Stimulated activated CD4-positive, alpha-beta T cell treated with anti-CD3 and anti-CD28 coated beads, Interleukin-4, amount 100 ng/mL, for 4 hours (primary cell): ENCODE results near the gene DTHD1.
A peak's percentile ranks its signal among the peaks of the same experiment; 100 is the strongest.

Source experiments
- DNase-seq, 2 experiments: peaks; one replicate each; pipeline ENCODE4 v3.0.0-alpha.2; 2020

The DTHD1 gene

GRCh38 chr4:36281384-36282106 is at the start of gene DTHD1:
TSS of gene DTHD1 (plus strand) at chr4:36281616. CDS start at chr4:36281759, 143 bp downstream.
- DNase-seq, result no peak

DNA sequence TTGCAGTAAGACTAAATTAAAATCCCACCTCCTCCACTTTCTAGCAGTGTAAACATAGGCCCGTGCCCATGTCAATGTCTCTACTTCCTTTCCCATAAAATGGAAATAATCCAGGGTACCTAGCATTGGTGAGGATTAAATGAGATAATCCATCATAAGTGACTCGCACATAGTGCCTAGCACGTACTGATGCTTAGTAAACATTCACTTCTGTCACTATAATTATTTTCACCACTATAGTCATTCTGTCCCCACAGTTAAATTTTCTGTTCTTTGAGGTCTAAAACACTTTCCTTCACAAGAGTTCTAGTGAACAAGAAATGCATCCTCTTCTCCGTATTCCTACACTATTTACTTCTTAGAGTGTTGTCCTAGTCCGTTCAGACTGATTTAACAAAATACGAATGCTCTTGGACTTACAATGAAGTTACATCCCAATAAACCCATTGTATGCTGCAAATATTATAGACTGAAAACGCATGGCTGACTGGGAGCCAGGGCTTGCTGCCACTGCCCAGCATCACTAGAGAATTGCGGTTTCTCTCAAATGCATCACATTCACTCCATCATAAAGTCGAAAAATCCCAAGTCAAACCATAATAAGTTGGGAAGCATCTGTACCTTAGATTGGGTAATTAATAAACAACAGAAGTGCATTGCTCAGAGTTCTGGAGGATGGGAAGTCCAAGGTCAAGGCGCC is 47.7 kb upstream of the DTHD1 start:
- no peak for DNase-seq

GRCh38 chr4:36235306-36235705 is 46.1 kb upstream of the DTHD1 start:
- DNase-seq, result no peak

GRCh38 chr4:36236159-36236558 is 45.3 kb upstream of the DTHD1 start:
- no peak for DNase-seq

DNA sequence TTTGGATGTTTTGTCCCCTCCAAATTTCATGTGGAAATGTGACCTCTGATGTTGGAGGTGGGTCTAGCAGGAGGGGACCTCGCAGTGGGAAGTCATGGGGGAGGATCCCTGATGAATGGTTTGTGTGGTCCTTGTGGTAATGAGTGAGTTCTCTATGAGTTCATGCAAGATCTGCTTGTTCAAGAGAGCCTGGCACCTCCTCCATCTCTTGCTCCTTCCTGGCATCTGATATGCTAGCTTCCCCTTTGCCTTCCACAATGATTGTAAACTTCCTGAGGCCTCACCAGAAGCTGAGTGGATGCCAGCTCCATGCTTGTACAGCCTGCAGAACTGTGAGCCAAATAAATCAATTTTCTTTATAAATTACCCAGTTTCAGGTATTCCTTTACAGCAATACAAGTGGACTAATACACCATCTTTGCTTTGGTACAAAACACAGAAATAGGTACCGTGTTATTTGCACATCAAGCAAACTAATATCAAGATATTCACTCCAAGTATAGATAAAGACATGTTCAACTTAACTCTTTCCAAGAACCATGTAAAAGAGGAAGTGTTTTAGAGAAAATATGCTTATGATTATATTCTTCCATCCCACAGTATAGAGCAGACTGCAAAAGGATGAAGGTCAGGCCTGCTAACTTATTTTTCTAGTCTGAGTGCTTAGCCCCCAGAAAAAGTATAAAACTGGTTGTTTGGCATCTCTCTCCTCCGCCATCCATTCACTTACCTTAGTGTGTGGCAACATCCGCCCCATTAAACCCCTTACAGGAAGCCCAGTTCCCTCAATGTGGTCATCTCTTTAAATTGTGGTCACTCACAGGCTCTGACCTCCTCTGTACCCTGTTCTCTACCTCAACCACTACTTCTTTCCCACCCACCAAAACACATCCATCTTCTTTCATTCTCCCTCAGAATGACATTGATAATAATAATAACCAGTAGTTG is 43.8 kb upstream of the DTHD1 start:
- no peak for DNase-seq

GRCh38 chr4:36241771-36242170 is 39.6 kb upstream of the DTHD1 start:
- DNase-seq, result no peak

- no peak for DNase-seq
These were observed 38.6 kb upstream of the DTHD1 start for GRCh38 chr4:36242629-36243354.

DNA sequence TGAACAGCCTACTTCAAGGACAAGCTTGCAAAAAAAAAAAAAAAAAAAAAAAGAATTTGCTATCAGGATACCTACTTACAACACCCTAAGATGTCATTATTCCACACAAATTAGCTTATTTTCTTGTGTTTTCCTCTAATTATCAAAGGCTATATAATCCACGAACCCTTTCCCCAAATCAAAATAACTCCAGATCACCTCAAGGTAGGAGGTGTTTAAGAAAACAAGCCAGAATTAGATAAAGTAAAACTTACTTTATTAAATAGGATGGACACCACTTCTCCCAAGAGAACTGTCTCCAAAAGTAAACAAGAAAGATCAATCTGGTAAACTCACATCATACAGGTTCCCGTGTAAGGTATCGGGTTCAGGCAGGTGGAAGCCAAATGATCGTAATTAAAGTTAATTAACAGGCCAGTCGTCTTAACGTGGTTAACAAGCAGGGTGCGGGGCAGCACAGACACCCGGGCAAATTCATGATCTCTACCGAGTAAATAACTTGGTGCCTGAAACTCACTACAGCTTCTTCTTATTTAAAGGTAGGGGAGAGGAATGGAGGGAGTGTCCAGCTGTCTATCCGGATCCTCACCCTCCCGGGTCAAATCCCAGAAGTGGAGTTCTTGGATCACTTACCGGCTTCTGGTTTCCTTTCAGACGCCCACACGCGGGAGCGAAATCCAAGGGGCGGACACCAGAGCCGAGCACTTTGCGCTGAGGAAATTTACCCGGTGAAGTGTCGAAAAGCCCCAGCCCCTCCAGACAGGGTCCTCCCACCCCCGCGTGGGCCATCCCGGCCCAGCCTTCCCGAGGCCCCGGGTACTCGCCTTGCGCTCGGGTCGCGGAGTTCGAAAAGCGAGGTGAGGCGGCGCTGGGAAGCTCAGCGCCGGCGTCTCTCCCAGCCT is 37.8 kb upstream of the DTHD1 start:
- peak; percentile 42 to 45 for DNase-seq

DNA sequence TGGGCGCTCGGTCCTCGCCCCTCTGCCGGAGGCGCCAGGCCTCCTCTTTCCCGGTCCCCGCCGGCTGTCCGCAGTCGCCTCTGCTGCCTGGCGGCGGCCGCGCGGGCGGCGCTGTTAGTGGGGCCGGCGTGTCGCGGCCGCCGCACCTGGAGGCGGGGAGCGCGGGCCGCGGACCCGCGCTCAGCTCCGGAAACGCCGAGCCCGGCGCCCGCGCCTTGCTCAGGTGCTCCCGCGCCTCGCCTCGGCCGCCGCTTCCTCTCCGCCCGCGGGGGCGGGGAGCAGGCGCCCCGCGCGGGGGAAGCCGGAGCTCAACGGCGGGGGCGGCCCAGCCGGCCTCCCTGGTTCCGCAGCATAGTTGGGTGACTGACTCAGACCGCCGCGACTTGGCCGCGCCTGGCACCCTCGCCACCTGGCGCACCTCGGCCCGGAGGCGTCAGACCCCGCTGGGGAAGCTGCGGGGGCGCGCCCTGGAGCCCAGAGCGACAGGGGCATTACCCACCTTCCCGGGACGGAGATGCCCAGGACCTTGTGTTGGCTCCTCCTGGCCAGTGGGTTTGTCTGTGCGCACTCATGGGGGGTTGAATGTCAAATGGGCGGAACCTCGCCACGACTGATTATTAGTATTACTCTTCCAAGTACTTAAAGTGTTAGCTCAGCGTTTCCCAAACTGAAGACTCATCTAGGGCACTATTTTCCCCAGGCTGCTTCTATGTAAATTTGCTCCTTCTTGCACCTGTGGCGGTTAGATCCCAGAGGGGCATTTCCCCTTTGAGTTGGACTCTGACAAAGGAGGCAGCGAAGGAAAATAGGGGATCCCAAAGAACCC is 36.9 kb upstream of the DTHD1 start, which contains the start of gene ARAP2:
Gene ARAP2 (minus strand): TSS at position 258 of the 826 bp plus-strand sequence. CDS start 15,028 bp downstream, outside the sequence.
- DNase-seq, result peak; percentile 69 to 85

DNA sequence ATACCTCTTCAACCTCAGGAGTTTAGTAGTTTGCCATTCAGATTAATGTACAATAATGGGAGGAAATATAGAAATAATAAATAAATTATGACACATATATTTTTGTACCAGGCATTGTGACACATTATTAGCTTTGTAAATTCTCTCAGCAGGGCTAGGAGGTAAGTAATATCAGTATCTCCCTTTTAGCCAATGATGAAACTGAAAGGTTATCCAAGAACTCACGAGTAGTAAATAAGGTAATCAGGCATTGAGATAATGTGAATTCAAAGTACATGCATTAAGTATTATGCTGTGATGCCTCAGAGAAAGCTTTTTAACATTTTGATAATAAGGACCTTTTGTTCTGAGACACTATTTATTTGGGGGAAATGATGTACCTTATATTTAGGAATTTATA is 31.8 kb upstream of the DTHD1 start:
- no peak for DNase-seq

DNA sequence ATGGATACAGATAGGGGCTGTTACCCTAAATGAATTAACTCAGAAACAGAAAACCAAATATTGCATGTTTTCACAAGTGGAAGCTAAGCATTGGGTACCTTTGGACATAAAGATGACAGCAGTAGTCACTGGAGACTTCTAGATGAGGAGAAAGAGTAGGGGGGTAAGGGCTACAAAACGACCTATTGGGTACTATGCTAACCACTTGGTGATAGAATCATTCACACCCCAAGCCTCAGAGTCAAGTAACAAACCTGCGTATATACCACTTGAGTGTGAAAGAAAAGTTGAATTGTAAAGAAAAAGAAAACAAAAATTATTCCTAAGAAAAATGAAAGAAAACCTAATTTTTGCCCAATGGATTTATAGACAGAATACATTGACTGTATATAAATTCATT is 29.4 kb upstream of the DTHD1 start:
- DNase-seq, result no peak

GRCh38 chr4:36254371-36254770 is 27.0 kb upstream of the DTHD1 start:
- DNase-seq, result no peak

DNA sequence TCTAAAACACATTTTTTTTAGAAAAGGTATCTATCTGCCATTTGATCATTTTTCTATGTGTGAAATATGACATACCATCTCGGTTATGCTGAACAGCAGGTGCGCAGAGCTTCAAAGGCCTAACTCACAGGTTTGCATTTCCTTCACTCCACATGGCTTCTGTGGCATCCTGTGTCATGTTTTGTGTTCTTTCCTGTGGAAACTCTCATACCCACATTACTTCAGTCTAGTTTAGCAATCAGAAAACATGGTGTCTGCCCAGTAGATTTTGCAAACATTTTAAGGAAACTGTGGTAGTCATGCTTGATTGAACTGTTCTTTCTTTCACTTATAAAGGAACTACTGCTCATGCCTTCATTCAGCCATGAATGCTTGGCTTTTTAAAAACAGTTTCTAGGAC is 25.8 kb upstream of the DTHD1 start:
- peak in 1 of 2 experiments; percentile 66 for DNase-seq

- DNase-seq, result no peak
These were observed 25.0 kb upstream of the DTHD1 start for GRCh38 chr4:36256398-36256891.

DNA sequence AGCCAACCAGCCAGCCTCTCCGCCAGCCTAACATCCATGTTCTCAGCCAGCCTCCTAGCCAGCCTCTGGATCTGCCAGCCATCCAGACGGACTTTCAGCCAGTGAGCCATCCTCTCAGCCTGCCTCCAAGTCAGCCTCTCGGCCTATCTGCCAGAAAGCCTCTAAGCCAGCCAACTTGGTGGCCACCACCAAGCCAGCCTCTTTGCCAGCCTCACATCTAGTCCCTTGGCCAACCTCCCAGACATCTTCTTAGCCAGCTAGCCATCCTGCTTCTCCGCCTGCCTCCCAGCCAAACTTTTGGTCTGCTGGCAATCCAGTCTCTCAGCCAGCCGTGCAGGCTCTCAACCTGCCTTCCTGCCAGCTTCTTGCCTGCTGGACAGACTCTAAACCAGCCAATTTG is 20.7 kb upstream of the DTHD1 start:
- no peak for DNase-seq

DNA sequence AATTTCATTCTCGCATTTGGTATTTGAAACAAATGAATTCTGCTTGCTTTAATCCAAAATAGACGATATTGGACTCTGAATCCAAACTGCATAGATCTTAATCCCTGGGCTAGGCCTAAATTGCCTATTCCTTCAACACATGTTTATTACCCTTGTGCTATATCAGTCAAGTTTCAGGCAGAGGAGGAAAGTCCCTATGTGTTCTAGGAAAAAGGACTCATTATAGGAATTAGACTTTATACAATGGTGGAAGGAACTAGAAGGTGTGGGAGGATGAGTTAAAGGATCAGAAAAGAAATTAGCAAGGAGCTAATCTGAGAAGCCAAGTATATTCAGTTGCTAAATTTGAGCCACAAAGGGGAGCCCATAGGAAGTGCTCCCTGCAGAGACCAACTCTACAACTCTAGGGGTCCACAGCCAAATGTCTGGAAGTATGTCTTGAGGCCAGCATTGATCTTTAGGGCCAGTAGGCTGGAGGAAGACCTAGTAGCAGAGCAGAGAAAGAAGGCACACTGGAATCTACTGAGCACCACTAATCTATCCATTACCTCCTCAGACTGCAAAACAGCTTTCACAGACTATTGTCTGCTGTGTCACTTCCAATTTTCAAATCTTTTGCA is 17.1 kb upstream of the DTHD1 start:
- DNase-seq, result no peak

DNA sequence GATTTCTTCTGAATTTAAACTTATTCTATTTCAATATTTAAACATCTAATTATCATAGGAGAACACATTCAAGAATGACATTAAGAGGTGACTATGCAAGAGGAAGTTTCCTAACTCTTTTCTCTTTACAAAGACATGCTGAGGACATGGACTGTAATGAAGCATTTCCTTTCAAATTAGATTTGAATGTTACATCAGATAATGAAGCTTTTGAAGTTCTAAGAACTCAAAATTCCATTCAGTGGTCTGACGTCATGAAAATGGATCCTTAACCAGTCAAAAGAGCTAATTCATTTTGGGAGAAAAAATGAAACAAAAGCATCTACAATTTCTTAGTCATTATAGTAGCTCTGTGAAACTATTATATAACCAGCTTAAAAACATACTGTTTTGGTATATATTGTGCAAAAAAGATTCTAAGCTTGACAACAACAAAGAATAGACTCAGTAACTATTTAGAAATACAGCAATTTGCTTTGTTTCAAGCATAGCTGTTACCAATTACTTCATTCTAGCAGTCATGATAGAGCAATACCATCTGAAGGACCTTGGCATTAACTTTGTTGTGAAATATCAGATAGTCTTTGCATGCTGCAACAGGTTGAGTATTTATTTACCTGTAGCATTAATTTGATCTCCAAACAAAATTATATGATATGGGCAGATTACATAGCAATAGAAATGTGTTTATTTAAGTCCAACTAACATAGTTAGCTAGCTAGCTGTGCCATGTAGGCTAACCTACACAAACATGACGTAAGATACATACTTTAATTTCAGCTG is 13.7 kb upstream of the DTHD1 start:
- DNase-seq, result no peak

DNA sequence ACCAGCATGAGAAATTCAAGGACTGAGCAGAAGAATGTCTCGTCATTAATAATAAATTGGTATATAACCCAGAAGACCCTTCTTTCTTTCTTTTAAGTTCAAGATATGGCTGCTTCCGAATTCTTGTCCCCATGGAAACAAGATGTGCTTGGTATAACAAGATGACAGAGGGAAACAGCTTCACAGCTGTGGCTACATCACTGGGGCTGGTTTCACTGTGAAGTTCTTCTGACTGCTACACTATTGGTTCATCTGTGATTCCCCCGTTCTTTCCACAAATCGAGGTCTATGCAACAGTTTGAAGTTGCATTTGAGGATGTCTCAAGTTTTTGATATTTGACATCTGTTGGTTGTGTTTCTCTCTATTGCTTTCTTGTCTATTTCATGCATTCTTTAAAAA is 12.3 kb upstream of the DTHD1 start:
- DNase-seq, result peak in 1 of 2 experiments; percentile 9
